K562 (cell line): ENCODE data around the gene MAD1L1.

Experiments used
- CBX5 ChIP-seq: IDR thresholded peaks from 2 replicates; pipeline ENCODE4 v1.6.1; 2014; ENCODE audit warnings: low read depth, borderline replicate concordance
- CTCF ChIP-seq, 3 experiments: IDR thresholded peaks in 2 of 3; conservative IDR thresholded peaks in 1 of 3; 2 replicates each; pipeline ENCODE4 v1.5.1; 2011 to 2012; ENCODE audit warnings: low read length in 3 of 3, mild to moderate bottlenecking in 3 of 3, control low read depth in 2 of 3, improper control_type of control experiment in 1 of 3, inconsistent platforms in 1 of 3, low read depth in 1 of 3, mixed read lengths in 1 of 3, moderate library complexity in 1 of 3; ENCODE audit not compliant: insufficient read depth in 2 of 3
- EZH2 ChIP-seq: IDR thresholded peaks from 2 replicates; pipeline ENCODE4 v1.6.1; 2012; ENCODE audit warnings: low read depth, mild to moderate bottlenecking, inconsistent platforms, low read length, borderline replicate concordance
- POLR2AphosphoS2 ChIP-seq: IDR thresholded peaks from 2 replicates; pipeline ENCODE4 v1.6.1; 2012; ENCODE audit warnings: low read length, improper control_type of control experiment
- POLR2G ChIP-seq: fragments of 200-400 bp; formaldehyde crosslinking; IDR thresholded peaks from 2 replicates; pipeline ENCODE4 v1.6.1; 2017; ENCODE audit warnings: low read depth, mild to moderate bottlenecking, antibody characterized with exemption, low read length, moderate library complexity
- POLR3A ChIP-seq: IDR thresholded peaks from 2 replicates; pipeline ENCODE4 v1.6.1; 2011; ENCODE audit warnings: borderline replicate concordance, mild to moderate bottlenecking, moderate library complexity; ENCODE audit not compliant: insufficient read length, insufficient read depth; ENCODE audit errors: extremely low read depth
- SMARCA4 ChIP-seq: fragments of 450-650 bp; IDR thresholded peaks from 2 replicates; pipeline ENCODE4 v1.6.1; 2016
- USF2 ChIP-seq: sonication (generic); formaldehyde crosslinking; IDR thresholded peaks from 2 replicates; pipeline ENCODE4 v1.5.0; 2020; ENCODE audit warnings: missing genetic modification reagents
- XRCC5 ChIP-seq: fragments of 200-400 bp; formaldehyde crosslinking; IDR thresholded peaks from 2 replicates; pipeline ENCODE4 v1.6.1; 2017; ENCODE audit warnings: low read depth, mild to moderate bottlenecking, low read length
- YY1 ChIP-seq, 3 experiments: IDR thresholded peaks; 2 replicates each; pipeline ENCODE4 v1.6.1; 2011; ENCODE audit warnings: low read length in 2 of 3, mild to moderate bottlenecking in 2 of 3, moderate library complexity in 2 of 3, borderline replicate concordance in 1 of 3, control low read depth in 1 of 3, low read depth in 1 of 3; ENCODE audit not compliant: insufficient read depth in 3 of 3, insufficient replicate concordance in 2 of 3, control insufficient read depth in 1 of 3, insufficient read length in 1 of 3; ENCODE audit errors: extremely low read depth in 1 of 3
- ZNF274 ChIP-seq: IDR thresholded peaks from 2 replicates; pipeline ENCODE4 v1.6.1; 2011; ENCODE audit warnings: low read depth, mild to moderate bottlenecking, low read length, moderate library complexity, borderline replicate concordance
- ZNF551 ChIP-seq: fragments of 250-450 bp; sonication (Bioruptor Pico); IDR thresholded peaks from 2 replicates; pipeline ENCODE4 v1.5.0; 2021; ENCODE audit warnings: mild to moderate bottlenecking, moderate library complexity
- ZNF766 ChIP-seq: fragments of 200-800 bp; sonication (Bioruptor generic); conservative IDR thresholded peaks from 2 replicates; pipeline ENCODE4 v1.6.1; 2016; ENCODE audit warnings: missing genetic modification characterization, missing compliant biosample characterization

GRCh38 chr7:2217716-2218443, 14.9 kb downstream of the MAD1L1 start:
- TF ChIP-seq POLR2G (no peak), CBX5 (no peak), YY1 (IDR thresholded peaks at IDR 0.05; ENCODE audit: borderline replicate concordance in 1 of 3, control insufficient read depth in 1 of 3, extremely low read depth in 1 of 3, insufficient read depth in 3 of 3, insufficient read length in 1 of 3, insufficient replicate concordance in 2 of 3, low read depth in 1 of 3, low read length in 2 of 3) (no peak), ZNF766 (CRISPR knock-in tag) (no peak), POLR3A (no peak), EZH2 (no peak), ZNF551 (CRISPR knock-in tag) (no peak), XRCC5 (no peak), CTCF (IDR thresholded peaks at IDR 0.05 in 2 of 3, conservative IDR thresholded peaks at IDR 0.05 in 1 of 3; ENCODE audit: insufficient read depth in 2 of 3, low read depth in 1 of 3, low read length in 3 of 3) (no peak), ZNF274 (no peak), USF2 (CRISPR knock-in tag) (no peak), SMARCA4 (no peak), POLR2AphosphoS2 (no peak)
